Stimulated activated CD8-positive, alpha-beta memory T cell treated with anti-CD3 and anti-CD28 coated beads, Interleukin-15, amount 100 ng/mL, for 4 hours (primary cell): ENCODE measurements around the gene OTOGL.
"Not testable (repeated sequence)": the region's sequence is repeated elsewhere in the genome, so short reads cannot be mapped to it uniquely, and the experiment has no call there.

ENCODE experiments used
- DNase-seq, 2 donors: peaks; one replicate each; pipeline ENCODE4 v3.0.0-alpha.2; 2020; ENCODE audit warnings: low read depth in 2 of 2

Gene OTOGL

GRCh38 chr12:80184926-80185325 lies 85.6 kb downstream of the OTOGL start:
- DNase-seq: no peak

- DNase-seq: no peak
Measured at GRCh38 chr12:80186727-80187217, 87.4 kb downstream of the OTOGL start.

- no peak for DNase-seq
Measured at GRCh38 chr12:80187660-80188090, 88.3 kb downstream of the OTOGL start.

- DNase-seq: no peak
Measured at GRCh38 chr12:80188576-80188975, 89.2 kb downstream of the OTOGL start.

GRCh38 chr12:80189241-80189640 lies 89.9 kb downstream of the OTOGL start:
- no peak for DNase-seq

GRCh38 chr12:80190001-80190400 lies 90.7 kb downstream of the OTOGL start:
- DNase-seq: no peak

- no peak for DNase-seq
Measured at GRCh38 chr12:80192087-80192486, 92.8 kb downstream of the OTOGL start.

GRCh38 chr12:80193865-80194264 lies 94.5 kb downstream of the OTOGL start:
- no peak for DNase-seq

DNA sequence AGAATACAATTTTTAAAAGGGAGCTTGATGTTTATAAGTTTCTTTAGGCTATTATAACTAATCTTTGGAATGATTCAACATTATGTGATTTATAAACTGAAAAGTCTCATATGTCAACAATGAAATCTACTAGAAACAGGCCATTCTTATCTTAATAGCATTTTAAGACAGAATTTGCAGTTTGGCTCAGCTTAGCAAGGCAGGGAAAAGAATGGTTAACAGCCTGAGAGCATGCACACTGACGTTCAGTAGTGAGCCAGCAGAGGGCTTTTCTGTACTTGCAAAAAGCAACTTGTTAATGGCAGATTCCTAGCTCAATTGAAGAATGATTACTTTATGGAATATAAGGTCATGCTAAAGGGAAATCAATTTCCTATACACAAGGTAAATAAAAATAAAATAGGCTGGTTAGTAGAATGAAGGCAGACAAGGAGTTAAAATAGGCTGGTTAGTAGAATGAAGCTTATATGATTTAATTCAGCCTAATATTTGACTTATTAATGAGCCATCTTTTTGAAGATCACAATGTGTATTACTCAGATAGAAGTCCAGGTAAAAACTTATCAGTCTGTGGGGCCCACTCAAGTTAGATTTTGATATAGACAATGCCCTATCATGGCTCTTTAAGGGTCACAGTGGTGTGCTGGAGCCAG lies 95.9 kb downstream of the OTOGL start:
- no peak for DNase-seq

DNA sequence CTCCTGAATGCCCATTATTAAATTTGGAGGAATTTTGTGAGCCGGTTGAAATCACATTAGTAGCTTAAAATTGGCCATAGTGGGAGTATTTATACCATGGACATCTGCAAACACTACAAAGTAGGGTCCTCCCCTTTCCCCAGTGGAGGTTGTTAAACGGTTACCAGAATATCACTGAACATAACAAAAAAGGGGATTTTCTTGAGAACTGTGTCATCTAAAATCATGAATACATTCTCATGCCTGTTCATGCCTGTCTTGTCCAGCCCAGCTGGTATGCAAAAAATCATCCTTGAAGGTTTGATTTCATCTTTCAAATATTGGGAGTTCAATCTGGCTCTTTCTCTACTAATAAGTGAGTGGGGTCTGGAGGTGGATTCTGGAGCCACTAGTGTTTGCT lies 96.4 kb downstream of the OTOGL start:
- DNase-seq: no peak

- DNase-seq: no peak
Measured at GRCh38 chr12:80196419-80196818, 97.1 kb downstream of the OTOGL start.

DNA sequence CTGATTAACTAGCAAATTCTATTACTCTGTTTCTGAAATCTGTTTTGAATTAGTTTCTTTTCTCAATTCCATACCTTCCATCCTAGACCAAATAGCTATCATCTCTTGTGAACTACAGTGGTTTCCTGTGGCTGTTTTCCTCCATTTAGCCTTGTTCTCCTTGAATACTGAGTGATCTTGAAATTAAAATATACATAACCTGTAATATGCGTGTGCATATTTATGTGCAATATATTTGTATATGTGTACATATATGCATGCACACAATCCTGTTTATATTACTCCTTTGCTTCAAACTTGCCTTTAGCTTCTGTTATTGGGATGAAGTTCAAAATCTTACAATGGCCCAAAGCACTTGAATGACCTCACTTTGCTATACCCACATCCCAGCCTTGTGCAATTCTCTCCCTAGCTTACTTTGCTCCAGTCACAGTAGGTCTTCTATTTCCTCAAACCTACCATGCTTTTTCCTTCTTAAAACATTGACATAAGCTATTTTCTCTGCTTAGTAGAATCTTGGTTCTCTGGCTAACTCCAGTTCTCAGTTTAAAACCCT lies 99.5 kb downstream of the OTOGL start:
- DNase-seq: no peak

DNA sequence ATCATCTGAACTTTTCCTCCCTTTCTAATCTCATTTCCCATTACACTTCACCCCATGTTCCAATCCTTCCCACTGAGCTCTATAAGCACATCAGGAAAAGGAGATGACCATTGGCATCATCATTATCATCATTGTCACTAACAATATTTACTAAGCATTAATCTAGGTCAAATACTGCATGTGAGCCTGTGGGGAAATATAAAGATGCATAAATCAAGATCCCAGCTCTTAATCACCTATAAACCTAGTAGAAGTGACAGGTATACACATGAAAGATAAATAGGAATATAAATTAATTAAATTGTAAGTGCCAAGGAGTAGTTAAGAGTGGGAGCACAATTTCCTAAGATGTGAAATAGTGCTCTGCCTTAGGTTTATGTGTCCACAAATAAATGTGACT lies 100.6 kb downstream of the OTOGL start:
- DNase-seq: no peak

GRCh38 chr12:80200414-80200813 lies 101.1 kb downstream of the OTOGL start:
- no peak for DNase-seq

DNA sequence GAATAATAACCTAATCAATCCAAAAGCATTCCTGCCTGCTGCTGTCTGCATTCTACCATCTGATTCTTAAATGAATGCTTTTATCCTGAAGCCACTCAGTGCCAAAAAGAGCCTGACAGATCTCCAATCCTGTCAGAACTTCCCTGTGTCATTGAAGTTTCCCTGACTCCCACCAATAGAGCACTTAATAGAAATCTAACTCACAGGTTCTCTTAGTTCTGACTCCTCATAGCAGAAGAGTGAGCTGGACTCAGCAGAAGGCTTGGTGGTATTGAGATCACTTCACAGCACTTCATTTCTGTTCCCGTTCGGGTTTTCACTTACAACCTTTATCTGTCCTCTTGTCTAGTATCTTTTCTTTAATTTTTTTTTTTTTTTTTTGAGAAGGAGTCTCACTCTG lies 102.6 kb downstream of the OTOGL start:
- DNase-seq: no peak

- DNase-seq: no peak
Measured at GRCh38 chr12:80205960-80206359, 106.6 kb downstream of the OTOGL start.

GRCh38 chr12:80208071-80208470 lies 108.7 kb downstream of the OTOGL start:
- DNase-seq: no peak

GRCh38 chr12:80211671-80212070 lies 112.3 kb downstream of the OTOGL start:
- DNase-seq: no peak

DNA sequence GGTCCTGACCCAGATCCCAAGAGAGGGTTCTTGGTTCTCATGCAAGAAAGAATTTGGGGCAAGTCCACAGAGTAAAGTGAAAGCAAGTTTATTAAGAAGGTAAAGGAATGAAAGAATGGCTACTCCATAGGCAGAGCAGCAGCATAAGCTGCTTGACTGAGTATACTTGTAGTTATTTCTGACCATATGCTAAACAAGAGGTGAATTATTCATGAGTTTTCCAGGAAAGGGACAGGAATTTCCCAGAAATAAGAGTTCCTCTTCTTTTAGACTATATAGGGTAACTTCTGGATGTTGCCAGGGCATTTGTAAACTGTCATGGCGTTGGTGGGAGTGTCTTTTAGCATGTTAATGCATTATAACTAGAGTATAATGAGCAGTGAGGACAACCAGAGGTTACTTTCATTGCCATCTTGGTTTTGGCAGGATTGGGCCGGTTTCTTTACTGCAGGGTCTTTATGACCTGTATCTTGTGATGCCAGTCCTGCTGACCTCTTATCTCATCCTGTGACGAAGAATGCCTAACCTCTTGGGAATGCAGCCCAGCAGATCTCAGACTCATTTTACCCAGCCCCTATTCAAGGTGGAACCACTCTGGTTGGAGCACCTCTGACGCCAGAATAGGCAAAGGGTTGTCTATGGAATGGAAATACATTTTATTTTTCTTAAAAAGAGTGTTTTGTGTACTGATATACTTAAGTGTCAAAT lies 113.8 kb downstream of the OTOGL start:
- no peak for DNase-seq

GRCh38 chr12:80213871-80214270 lies 114.5 kb downstream of the OTOGL start:
- DNase-seq: no peak

DNA sequence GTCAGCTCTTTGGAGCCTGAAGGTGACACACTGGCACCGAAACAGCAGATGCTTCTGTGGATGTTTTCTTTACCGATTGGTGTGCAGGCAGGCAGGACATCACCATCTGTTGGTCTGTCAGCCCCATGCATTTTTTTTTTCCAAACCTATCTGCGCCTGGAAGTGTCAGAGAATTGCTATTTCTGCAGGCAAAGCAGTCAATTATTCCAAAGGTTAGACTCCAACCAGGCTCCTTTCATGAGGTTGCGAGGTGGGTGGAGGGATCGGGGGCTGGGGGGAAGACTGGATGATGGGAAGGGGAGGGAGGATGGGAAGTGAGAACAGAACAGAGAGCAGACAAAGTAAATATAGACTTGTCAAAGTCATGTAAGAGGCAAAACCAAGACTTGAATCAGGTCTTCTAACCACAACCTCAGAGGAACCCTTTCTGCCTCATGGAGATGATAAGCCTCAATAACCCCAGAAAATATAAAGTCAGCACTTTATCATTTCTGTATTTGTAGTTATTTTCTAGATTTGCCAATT lies 117.7 kb downstream of the OTOGL start:
- no peak for DNase-seq

DNA sequence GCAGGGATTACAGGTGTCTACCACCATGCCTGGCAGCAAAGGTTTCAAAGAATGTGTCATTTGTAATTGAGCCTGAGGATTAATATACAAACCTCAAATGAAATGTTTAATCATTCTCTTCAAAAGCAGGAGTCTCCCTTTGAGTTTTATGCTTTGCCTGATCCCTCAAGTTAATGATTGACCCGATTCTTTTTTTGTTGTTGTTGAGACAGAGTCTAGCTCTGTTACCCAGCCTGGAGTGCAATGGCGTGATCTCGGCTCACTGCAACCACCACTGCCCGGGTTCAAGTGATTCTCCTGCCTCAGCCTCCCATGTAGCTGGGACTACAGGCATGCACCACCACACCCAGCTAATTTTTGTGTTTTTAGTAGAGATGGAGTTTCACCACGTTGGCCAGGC lies 119.6 kb downstream of the OTOGL start:
- not testable (repeated sequence) for DNase-seq

DNA sequence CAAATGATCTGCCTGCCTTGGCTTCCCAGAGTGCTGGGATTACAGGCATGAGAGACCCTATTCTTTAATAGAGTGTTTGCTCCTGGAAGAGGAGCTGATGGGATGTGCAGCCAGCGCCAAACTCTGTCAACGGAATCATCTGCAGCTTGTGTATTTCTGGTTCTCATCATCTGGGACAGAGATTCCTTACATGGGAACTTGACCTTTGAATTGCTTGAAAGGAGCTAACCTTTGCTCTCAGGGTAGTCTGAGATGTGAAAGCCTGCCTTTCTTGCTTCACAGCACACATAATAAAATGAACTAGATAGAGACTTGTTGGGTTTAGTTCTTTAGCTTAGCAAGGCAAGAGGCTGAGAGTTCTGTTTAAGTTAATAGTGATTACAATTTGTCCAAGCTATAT lies 120.0 kb downstream of the OTOGL start:
- DNase-seq: no peak
